K562 (cell line): ENCODE data around the gene GABPB2. TPM values are rescaled to one million over a fixed set of nuclear protein-coding genes. Genes with fewer than 3 reads are reported as not detected.

ENCODE experiments used
- HMG20A ChIP-seq: fragments of 450-650 bp; formaldehyde crosslinking; conservative IDR thresholded peaks from 2 replicates; pipeline ENCODE4 v1.4.0; 2020; ENCODE audit warnings: mild to moderate bottlenecking, mixed read lengths
- ILF3 ChIP-seq: fragments of 450-650 bp; IDR thresholded peaks from 2 replicates; pipeline ENCODE4 v1.6.1; 2018; ENCODE audit warnings: antibody characterized with exemption, mild to moderate bottlenecking, moderate library complexity, borderline replicate concordance
- MAZ ChIP-seq, 2 experiments: fragments of 450-650 bp in 1 of 2; sonication (generic) in 1 of 2; formaldehyde crosslinking; IDR thresholded peaks in 1 of 2; conservative IDR thresholded peaks in 1 of 2; 2 replicates each; pipeline versions ENCODE4 v1.4.0 to v1.5.0; 2020; ENCODE audit warnings: mild to moderate bottlenecking in 1 of 2, missing genetic modification reagents in 1 of 2
- NR2F6 ChIP-seq: fragments of 450-650 bp; formaldehyde crosslinking; IDR thresholded peaks from 2 replicates; pipeline ENCODE4 v1.4.0; 2020; ENCODE audit warnings: mild to moderate bottlenecking
- PRMT5 ChIP-seq: sonication (generic); formaldehyde crosslinking; IDR thresholded peaks from 2 replicates; pipeline ENCODE4 v1.5.0; 2020; ENCODE audit warnings: missing genetic modification reagents
- SMAD4 ChIP-seq: fragments of 250-450 bp; sonication (Bioruptor Pico); conservative IDR thresholded peaks from 2 replicates; pipeline ENCODE4 v1.8.0; 2021; ENCODE audit warnings: inconsistent platforms, mild to moderate bottlenecking, moderate library complexity
- TARDBP ChIP-seq: fragments of 450-650 bp; IDR thresholded peaks from 2 replicates; pipeline ENCODE4 v1.6.1; 2016
- TCF3 ChIP-seq: sonication (generic); formaldehyde crosslinking; IDR thresholded peaks from 2 replicates; pipeline ENCODE4 v1.4.0; 2020; ENCODE audit warnings: mild to moderate bottlenecking, missing genetic modification reagents
- ZNF12 ChIP-seq: sonication (generic); formaldehyde crosslinking; IDR thresholded peaks from 2 replicates; pipeline ENCODE4 v1.4.0; 2020; ENCODE audit warnings: mild to moderate bottlenecking, missing genetic modification reagents
- ZNF24 ChIP-seq: fragments of 450-650 bp; IDR thresholded peaks from 2 replicates; pipeline ENCODE4 v1.6.1; 2016
- polyA plus RNA-seq, 8 experiments: library from polyadenylated mRNA; depleted of rRNA in 4 of 8; stranded (reverse) in 5 of 8; unstranded in 3 of 8; fragments of >200 nt; fragmentation: Nextera tagmentation in 2 of 8; fragmentation: Illumina TruSeq in 1 of 8; extraction: Ambion mirVana in 2 of 8; extraction: Trizol in 1 of 8; gene quantifications; 2 replicates each; pipeline versions ENCODE4 v1.2.1 to v1.2.3, GENCODE V29; 2011 to 2014; ENCODE audit warnings: inconsistent platforms in 1 of 8, missing spikeins in 1 of 8
- total RNA-seq, 7 experiments: library from RNA; depleted of rRNA in 6 of 7; stranded (reverse); fragments of >200 nt in 6 of 7; fragmentation: Illumina TruSeq in 2 of 7; extraction: Trizol in 2 of 7; gene quantifications; 2 replicates each; pipeline versions ENCODE4 v1.2.1 to v1.2.3, GENCODE V29; 2011 to 2021; ENCODE audit warnings: low replicate concordance in 1 of 7
- TF ChIP-seq, protein P1 (sequence below): fragments of 250-450 bp; sonication (Bioruptor Pico); IDR thresholded peaks from 2 replicates; pipeline ENCODE4 v1.4.0; 2020; ENCODE audit warnings: mild to moderate bottlenecking, moderate library complexity
- TF ChIP-seq, protein P2 (sequence below): fragments of 250-450 bp; sonication (Bioruptor Pico); IDR thresholded peaks from 2 replicates; pipeline ENCODE4 v1.8.0; 2022; ENCODE audit warnings: inconsistent platforms, mild to moderate bottlenecking, moderate library complexity, borderline replicate concordance
- TF ChIP-seq, protein P3 (sequence below): fragments of 450-650 bp; formaldehyde crosslinking; IDR thresholded peaks from 2 replicates; pipeline ENCODE4 v1.4.0; 2020; ENCODE audit warnings: mild to moderate bottlenecking
- TF ChIP-seq, protein P4 (sequence below): IDR thresholded peaks from 3 replicates; pipeline ENCODE4 v1.6.1; 2011; ENCODE audit warnings: borderline replicate concordance, mild to moderate bottlenecking; ENCODE audit not compliant: insufficient read length, insufficient read depth
- TF ChIP-seq, protein P5 (sequence below), 2 experiments: fragments of 200-800 bp in 1 of 2; sonication (Bioruptor generic) in 1 of 2; sonication (generic) in 1 of 2; formaldehyde crosslinking in 1 of 2; IDR thresholded peaks in 1 of 2; conservative IDR thresholded peaks in 1 of 2; 2 replicates each; pipeline versions ENCODE4 v1.5.0 to v1.6.1; 2016 to 2020; ENCODE audit warnings: missing compliant biosample characterization in 1 of 2, missing genetic modification characterization in 1 of 2, missing genetic modification reagents in 1 of 2
- TF ChIP-seq, protein P6 (sequence below): fragments of 250-450 bp; sonication (Bioruptor Pico); IDR thresholded peaks from 2 replicates; pipeline ENCODE4 v1.4.0; 2020; ENCODE audit warnings: borderline replicate concordance

Gene GABPB2
- total and polyA plus RNA-seq, 9 of the 15 experiments (the other 6 are each of a cell fraction or from before 2014, with no cell fraction given): 2.2 to 13.3 (median 6.1) TPM

DNA sequence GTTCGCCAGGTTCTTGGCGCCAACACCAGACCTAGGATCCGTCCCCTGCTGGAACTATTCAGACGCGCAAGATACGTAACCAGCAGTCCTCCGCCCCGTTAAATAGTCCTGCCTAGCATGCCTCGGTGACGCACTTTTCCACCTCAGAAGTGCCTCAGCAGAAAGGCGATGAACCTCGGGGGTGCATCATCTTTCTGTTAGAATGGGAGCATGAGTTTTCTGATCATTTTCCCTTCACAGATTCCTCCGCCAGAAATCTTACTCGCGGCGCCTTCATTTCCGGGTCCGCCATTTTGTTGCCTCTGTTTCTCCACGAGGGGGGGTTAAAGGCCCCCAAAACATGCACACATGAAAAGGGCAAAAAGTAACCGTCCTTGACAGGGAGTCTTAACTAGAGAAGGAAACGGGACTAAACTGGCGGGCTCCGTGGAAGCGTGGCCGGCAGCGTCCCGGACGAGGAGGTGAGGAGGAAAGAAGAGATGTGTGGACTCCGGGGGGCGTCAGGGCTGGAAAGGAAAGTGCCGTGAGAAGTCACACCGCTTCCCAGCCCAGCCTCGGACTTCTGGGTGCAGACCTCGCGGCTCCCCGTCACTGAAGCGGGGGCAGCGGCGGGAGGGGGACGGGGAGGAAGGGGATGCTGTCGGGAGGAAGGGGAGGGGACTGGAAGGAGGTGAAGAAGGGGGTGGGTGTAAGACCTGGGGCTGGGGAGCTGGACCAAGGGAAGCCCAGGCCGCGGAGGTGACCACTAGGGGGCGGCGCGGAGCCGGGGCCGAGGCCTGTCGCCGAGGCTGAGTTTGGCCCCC lies at the start of gene GABPB2 (continued):
- TF ChIP-seq, protein P1, sequence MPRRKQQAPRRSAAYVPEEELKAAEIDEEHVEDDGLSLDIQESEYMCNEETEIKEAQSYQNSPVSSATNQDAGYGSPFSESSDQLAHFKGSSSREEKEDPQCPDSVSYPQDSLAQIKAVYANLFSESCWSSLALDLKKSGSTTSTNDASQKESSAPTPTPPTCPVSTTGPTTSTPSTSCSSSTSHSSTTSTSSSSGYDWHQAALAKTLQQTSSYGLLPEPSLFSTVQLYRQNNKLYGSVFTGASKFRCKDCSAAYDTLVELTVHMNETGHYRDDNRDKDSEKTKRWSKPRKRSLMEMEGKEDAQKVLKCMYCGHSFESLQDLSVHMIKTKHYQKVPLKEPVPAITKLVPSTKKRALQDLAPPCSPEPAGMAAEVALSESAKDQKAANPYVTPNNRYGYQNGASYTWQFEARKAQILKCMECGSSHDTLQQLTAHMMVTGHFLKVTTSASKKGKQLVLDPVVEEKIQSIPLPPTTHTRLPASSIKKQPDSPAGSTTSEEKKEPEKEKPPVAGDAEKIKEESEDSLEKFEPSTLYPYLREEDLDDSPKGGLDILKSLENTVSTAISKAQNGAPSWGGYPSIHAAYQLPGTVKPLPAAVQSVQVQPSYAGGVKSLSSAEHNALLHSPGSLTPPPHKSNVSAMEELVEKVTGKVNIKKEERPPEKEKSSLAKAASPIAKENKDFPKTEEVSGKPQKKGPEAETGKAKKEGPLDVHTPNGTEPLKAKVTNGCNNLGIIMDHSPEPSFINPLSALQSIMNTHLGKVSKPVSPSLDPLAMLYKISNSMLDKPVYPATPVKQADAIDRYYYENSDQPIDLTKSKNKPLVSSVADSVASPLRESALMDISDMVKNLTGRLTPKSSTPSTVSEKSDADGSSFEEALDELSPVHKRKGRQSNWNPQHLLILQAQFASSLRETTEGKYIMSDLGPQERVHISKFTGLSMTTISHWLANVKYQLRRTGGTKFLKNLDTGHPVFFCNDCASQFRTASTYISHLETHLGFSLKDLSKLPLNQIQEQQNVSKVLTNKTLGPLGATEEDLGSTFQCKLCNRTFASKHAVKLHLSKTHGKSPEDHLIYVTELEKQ: no peak
- TF ChIP-seq, protein P2, sequence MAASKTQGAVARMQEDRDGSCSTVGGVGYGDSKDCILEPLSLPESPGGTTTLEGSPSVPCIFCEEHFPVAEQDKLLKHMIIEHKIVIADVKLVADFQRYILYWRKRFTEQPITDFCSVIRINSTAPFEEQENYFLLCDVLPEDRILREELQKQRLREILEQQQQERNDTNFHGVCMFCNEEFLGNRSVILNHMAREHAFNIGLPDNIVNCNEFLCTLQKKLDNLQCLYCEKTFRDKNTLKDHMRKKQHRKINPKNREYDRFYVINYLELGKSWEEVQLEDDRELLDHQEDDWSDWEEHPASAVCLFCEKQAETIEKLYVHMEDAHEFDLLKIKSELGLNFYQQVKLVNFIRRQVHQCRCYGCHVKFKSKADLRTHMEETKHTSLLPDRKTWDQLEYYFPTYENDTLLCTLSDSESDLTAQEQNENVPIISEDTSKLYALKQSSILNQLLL: no peak
- TF ChIP-seq ZNF12 (CRISPR knock-in tag): no peak; the same call in 1 of the 2 replicates
- TF ChIP-seq TCF3: peak; percentile 33; the same call in 1 of the 2 replicates
- TF ChIP-seq, protein P3, sequence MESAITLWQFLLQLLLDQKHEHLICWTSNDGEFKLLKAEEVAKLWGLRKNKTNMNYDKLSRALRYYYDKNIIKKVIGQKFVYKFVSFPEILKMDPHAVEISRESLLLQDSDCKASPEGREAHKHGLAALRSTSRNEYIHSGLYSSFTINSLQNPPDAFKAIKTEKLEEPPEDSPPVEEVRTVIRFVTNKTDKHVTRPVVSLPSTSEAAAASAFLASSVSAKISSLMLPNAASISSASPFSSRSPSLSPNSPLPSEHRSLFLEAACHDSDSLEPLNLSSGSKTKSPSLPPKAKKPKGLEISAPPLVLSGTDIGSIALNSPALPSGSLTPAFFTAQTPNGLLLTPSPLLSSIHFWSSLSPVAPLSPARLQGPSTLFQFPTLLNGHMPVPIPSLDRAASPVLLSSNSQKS (CRISPR knock-in tag): no peak
- TF ChIP-seq PRMT5 (CRISPR knock-in tag): no peak
- TF ChIP-seq, protein P4, sequence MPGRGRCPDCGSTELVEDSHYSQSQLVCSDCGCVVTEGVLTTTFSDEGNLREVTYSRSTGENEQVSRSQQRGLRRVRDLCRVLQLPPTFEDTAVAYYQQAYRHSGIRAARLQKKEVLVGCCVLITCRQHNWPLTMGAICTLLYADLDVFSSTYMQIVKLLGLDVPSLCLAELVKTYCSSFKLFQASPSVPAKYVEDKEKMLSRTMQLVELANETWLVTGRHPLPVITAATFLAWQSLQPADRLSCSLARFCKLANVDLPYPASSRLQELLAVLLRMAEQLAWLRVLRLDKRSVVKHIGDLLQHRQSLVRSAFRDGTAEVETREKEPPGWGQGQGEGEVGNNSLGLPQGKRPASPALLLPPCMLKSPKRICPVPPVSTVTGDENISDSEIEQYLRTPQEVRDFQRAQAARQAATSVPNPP: no peak
- no peak for TF ChIP-seq NR2F6 (CRISPR knock-in tag)
- TF ChIP-seq MAZ (CRISPR knock-in tag; conservative IDR thresholded peaks at IDR 0.05 in 1 of 2, IDR thresholded peaks at IDR 0.05 in 1 of 2): peak; percentile 77 to 85
- peak; percentile 48; the same call in 1 of the 2 replicates for TF ChIP-seq TARDBP
- TF ChIP-seq ILF3: peak; percentile 76; the same call in 1 of the 2 replicates
- TF ChIP-seq SMAD4 (CRISPR knock-in tag): peak; percentile 97
- TF ChIP-seq HMG20A: no peak
- TF ChIP-seq, protein P5, sequence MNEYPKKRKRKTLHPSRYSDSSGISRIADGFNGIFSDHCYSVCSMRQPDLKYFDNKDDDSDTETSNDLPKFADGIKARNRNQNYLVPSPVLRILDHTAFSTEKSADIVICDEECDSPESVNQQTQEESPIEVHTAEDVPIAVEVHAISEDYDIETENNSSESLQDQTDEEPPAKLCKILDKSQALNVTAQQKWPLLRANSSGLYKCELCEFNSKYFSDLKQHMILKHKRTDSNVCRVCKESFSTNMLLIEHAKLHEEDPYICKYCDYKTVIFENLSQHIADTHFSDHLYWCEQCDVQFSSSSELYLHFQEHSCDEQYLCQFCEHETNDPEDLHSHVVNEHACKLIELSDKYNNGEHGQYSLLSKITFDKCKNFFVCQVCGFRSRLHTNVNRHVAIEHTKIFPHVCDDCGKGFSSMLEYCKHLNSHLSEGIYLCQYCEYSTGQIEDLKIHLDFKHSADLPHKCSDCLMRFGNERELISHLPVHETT (CRISPR knock-in tag; conservative IDR thresholded peaks at IDR 0.05 in 1 of 2, IDR thresholded peaks at IDR 0.05 in 1 of 2): no peak
- TF ChIP-seq, protein P6, sequence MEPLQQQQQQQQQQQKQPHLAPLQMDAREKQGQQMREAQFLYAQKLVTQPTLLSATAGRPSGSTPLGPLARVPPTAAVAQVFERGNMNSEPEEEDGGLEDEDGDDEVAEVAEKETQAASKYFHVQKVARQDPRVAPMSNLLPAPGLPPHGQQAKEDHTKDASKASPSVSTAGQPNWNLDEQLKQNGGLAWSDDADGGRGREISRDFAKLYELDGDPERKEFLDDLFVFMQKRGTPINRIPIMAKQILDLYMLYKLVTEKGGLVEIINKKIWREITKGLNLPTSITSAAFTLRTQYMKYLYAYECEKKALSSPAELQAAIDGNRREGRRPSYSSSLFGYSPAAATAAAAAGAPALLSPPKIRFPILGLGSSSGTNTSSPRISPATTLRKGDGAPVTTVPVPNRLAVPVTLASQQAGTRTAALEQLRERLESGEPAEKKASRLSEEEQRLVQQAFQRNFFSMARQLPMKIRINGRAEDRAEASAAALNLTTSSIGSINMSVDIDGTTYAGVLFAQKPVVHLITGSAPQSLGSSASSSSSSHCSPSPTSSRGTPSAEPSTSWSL (CRISPR knock-in tag): no peak
- peak; percentile 68; the same call in 1 of the 2 replicates for TF ChIP-seq ZNF24
